ENCODE results near the gene ACMSD. TPM values are rescaled to one million over a fixed set of nuclear protein-coding genes. Genes with fewer than 3 reads are reported as not detected.

Gene ACMSD
- polyA plus RNA-seq, 1 of the 3 experiments (the other 2 are of a cell fraction): not detected

DNA sequence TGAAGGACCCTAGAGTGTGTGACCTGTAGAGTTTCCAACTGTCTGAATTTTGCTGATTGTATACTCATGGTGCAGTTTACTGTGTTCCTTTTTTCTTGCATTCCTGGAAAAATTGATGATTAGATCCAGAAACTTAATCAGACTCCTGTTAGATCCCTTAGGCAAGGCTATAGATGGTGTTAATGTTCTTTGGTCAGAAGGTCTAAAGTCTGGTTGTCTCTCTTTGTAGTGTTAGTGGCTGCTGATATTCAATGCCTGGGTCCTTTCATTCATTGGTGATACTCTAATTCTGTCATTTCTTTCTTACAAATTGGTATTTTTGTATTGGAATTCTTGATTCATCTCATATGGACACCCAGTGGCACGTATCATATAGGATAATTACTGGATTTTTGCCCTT lies 86.5 kb downstream of the ACMSD start:
- TF ChIP-seq TCF12 (IDR thresholded peaks at IDR 0.05): no peak
- TF ChIP-seq, protein P1, sequence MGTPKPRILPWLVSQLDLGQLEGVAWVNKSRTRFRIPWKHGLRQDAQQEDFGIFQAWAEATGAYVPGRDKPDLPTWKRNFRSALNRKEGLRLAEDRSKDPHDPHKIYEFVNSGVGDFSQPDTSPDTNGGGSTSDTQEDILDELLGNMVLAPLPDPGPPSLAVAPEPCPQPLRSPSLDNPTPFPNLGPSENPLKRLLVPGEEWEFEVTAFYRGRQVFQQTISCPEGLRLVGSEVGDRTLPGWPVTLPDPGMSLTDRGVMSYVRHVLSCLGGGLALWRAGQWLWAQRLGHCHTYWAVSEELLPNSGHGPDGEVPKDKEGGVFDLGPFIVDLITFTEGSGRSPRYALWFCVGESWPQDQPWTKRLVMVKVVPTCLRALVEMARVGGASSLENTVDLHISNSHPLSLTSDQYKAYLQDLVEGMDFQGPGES (IDR thresholded peaks at IDR 0.05; ENCODE audit: low read depth, low read length): no peak
- TF ChIP-seq SIN3A (IDR thresholded peaks at IDR 0.05; ENCODE audit: borderline replicate concordance, low read depth, low read length): no peak
- TF ChIP-seq, protein P2, sequence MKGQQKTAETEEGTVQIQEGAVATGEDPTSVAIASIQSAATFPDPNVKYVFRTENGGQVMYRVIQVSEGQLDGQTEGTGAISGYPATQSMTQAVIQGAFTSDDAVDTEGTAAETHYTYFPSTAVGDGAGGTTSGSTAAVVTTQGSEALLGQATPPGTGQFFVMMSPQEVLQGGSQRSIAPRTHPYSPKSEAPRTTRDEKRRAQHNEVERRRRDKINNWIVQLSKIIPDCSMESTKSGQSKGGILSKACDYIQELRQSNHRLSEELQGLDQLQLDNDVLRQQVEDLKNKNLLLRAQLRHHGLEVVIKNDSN (IDR thresholded peaks at IDR 0.05; ENCODE audit: borderline replicate concordance, low read depth): no peak
- no peak for TF ChIP-seq NRF1 (IDR thresholded peaks at IDR 0.05; ENCODE audit: low read depth, low read length)
- no peak for TF ChIP-seq RAD21 (IDR thresholded peaks at IDR 0.05; ENCODE audit: low read length)
- peaks cover 17 to 33% of the 10 kb centered on the region in 2 experiments for H3K36me3 ChIP-seq (replicated peaks in 1 of 2; ENCODE audit: control insufficient read depth in 1 of 2, insufficient read depth in 2 of 2, low read length in 1 of 2)

DNA sequence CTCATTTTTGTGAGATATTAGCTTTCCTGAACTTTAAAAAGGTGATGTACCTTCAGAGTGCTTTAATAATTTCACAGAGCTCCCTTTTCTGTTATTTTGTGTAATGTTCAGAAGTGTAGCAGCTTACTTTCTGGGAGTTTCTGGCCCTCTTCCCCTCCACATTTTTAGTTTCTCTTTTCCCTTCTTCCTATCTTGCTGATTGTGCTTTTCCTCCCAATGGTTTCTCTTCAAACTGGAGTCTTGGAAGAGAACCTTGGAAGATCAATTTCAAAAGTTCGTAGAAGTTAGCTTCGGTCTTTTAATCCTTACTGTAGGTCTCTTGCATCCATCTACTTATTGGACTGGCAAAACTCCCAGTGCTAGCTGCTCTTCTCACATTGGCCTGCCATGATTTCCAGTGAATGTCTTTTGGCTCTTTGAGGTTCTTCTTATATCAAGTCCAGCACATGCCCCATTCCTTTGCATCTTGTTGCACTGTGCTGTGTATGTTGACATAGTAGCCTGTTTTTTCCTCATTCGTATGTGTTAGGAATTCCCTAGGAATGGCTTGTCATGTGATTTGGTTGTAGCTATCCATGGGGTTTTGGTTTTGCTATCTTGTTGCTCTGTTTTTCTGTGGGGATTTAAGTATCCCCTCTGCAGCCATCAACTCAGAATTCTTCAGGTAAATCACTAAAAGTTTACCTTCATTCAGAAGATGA lies 88.0 kb downstream of the ACMSD start:
- H4K20me1 ChIP-seq (ENCODE audit: insufficient read depth): peaks cover 97% of the 10 kb centered on the region
- H3K4me2 ChIP-seq: 0 out of 2 replicates have a peak overlapping the region, but pooled peaks have one; percentile 27
- ChIA-PET POLR2A (no interaction called here), CTCF (interaction anchor here (1.1 kb wide), 1 partner anchor 475 kb away, joined by 3 read pairs; no protein-coding TSS in a partner anchor)
- H3K27ac ChIP-seq (ENCODE audit: low read depth in 2 of 2, low read length in 1 of 2): peak overlapping the region in 1 of 2 experiments; percentile 18; a peak in 1 of 4 replicates
- H3K36me3 ChIP-seq (replicated peaks in 1 of 2; ENCODE audit: control insufficient read depth in 1 of 2, insufficient read depth in 2 of 2, low read length in 1 of 2): peaks cover 24 to 27% of the 10 kb centered on the region in 2 experiments
- TF ChIP-seq RAD21 (IDR thresholded peaks at IDR 0.05; ENCODE audit: low read length) (no peak), EP300 (IDR thresholded peaks at IDR 0.05; ENCODE audit: borderline replicate concordance in 1 of 2, low read depth in 1 of 2, low read length in 1 of 2) (no peak), RXRA (IDR thresholded peaks at IDR 0.05; ENCODE audit: borderline replicate concordance, low read depth) (no peak), NFIC (IDR thresholded peaks at IDR 0.05; ENCODE audit: borderline replicate concordance) (no peak), NRF1 (IDR thresholded peaks at IDR 0.05; ENCODE audit: low read depth, low read length) (no peak), MXI1 (IDR thresholded peaks at IDR 0.05; ENCODE audit: low read depth, low read length) (no peak), GABPA (IDR thresholded peaks at IDR 0.05; ENCODE audit: low read depth) (no peak), CHD2 (IDR thresholded peaks at IDR 0.05; ENCODE audit: low read length, partially characterized antibody) (no peak), ELF1 (IDR thresholded peaks at IDR 0.05) (no peak)
- TF ChIP-seq, protein P3, sequence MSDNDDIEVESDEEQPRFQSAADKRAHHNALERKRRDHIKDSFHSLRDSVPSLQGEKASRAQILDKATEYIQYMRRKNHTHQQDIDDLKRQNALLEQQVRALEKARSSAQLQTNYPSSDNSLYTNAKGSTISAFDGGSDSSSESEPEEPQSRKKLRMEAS (IDR thresholded peaks at IDR 0.05; ENCODE audit: low read depth): no peak
- TF ChIP-seq, protein P4, sequence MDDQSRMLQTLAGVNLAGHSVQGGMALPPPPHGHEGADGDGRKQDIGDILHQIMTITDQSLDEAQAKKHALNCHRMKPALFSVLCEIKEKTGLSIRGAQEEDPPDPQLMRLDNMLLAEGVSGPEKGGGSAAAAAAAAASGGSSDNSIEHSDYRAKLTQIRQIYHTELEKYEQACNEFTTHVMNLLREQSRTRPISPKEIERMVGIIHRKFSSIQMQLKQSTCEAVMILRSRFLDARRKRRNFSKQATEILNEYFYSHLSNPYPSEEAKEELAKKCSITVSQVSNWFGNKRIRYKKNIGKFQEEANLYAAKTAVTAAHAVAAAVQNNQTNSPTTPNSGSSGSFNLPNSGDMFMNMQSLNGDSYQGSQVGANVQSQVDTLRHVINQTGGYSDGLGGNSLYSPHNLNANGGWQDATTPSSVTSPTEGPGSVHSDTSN (IDR thresholded peaks at IDR 0.05): no peak
- H3K4me1 ChIP-seq (ENCODE audit: control insufficient read depth in 1 of 2, insufficient read depth in 2 of 2, low read depth in 1 of 2, low read length in 1 of 2): peaks cover 4 to 18% of the 10 kb centered on the region in 2 experiments; a peak in 3 of 4 replicates
- H2AFZ ChIP-seq (ENCODE audit: low read depth): no peak overlapping the region
- no peaks in the 10 kb centered on the region for H3K27me3 ChIP-seq (ENCODE audit: insufficient read depth)
- no peaks in the 10 kb centered on the region for H3K9me3 ChIP-seq
- H3K9me2 ChIP-seq: no peaks in the 10 kb centered on the region
- peaks cover 19% of the 10 kb centered on the region for H3F3A ChIP-seq (replicated peaks; ENCODE audit: insufficient read depth)
- peaks cover 100% of the 10 kb centered on the region for H3K79me2 ChIP-seq (ENCODE audit: insufficient read depth)
- no peak overlapping the region for H3K9ac ChIP-seq
- DNase-seq: no peak
- 90% methylated on average over 3 of the region's 3 CpGs for WGBS (ENCODE audit: low lambda C conversion rate)
- no peak overlapping the region for H3K4me3 ChIP-seq (ENCODE audit: low read depth in 2 of 2, low read length in 1 of 2)

More for the DNA sequence above, 86.5 kb downstream of the ACMSD start:
- Histone ChIP-seq H3K4me3 (ENCODE audit: low read depth in 2 of 2, low read length in 1 of 2) (no peak overlapping the region), H3K27me3 (ENCODE audit: insufficient read depth) (no peaks in the 10 kb centered on the region), H3K27ac (ENCODE audit: low read depth in 2 of 2, low read length in 1 of 2) (no peak overlapping the region), H3F3A (replicated peaks; ENCODE audit: insufficient read depth) (peaks cover 19% of the 10 kb centered on the region), H3K4me1 (ENCODE audit: control insufficient read depth in 1 of 2, insufficient read depth in 2 of 2, low read depth in 1 of 2, low read length in 1 of 2) (peaks cover 14 to 18% of the 10 kb centered on the region in 2 experiments; a peak in 3 of 4 replicates), H4K20me1 (ENCODE audit: insufficient read depth) (peaks cover 99% of the 10 kb centered on the region), H3K79me2 (ENCODE audit: insufficient read depth) (peaks cover 100% of the 10 kb centered on the region), H3K9me2 (no peaks in the 10 kb centered on the region), H3K9ac (no peak overlapping the region), H2AFZ (ENCODE audit: low read depth) (no peak overlapping the region), H3K4me2 (no peak overlapping the region), H3K9me3 (no peaks in the 10 kb centered on the region)
- WGBS (ENCODE audit: low lambda C conversion rate): 100% methylated on average over 1 of the region's 1 CpG
- DNase-seq: no peak
- POLR2A ChIA-PET: no interaction called here
- CTCF ChIA-PET: no interaction called here
